ENCODE data around the gene TTC36.
"Not testable (repeated sequence)": the region's sequence is repeated elsewhere in the genome, so short reads cannot be mapped to it uniquely, and the experiment has no call there.

The TTC36 gene, protein sequence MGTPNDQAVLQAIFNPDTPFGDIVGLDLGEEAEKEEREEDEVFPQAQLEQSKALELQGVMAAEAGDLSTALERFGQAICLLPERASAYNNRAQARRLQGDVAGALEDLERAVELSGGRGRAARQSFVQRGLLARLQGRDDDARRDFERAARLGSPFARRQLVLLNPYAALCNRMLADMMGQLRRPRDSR

DNA sequence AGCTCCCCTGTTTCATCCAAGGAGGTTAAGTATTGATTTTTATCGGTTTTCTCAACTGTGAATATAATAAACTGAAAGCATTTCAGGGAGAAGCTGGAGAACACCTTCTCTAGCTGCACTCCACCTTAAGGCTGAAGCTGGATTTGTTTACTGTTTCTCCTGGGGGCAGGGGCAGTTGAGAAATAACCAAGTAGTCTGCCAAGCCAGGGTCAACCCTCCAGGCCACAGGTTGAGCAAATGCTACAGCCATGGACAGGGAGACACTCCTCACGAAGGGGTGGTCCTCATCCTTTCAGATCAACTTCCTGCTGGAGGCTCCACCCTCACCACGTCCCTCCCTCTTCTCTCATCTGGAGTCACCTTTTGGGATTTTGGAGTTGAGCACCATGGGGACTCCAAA is at the start of gene TTC36:
TSS of gene TTC36 (plus strand) at position 366 of the 400 bp plus-strand sequence. CDS start at position 387, 21 bp downstream.
- H3K4me3 ChIP-seq (ENCODE audit: low read depth in 1 of 5, low read length in 5 of 5) = peak within 1 kb of the TSS in 1 of 5 donors; percentile 17
- peaks cover 0 to 29% (median 23%) of the 10 kb centered on the region in 5 donors for H3K36me3 ChIP-seq (ENCODE audit: control insufficient read depth in 5 of 5, insufficient read depth in 5 of 5, low read length in 5 of 5)
- H3K9ac ChIP-seq (ENCODE audit: low read length in 5 of 5) = no peak within 1 kb of the TSS
- H3K9me3 ChIP-seq (ENCODE audit: control insufficient read depth in 5 of 5, low read length in 5 of 5) = no peaks in the 10 kb centered on the region
- H3K4me1 ChIP-seq (ENCODE audit: control insufficient read depth in 5 of 5, insufficient read depth in 5 of 5, low read length in 5 of 5) = peaks cover 5 to 54% (median 35%) of the 10 kb centered on the region in 5 donors
- H3K27ac ChIP-seq (ENCODE audit: low read depth, low read length) = no peak within 1 kb of the TSS
- no peaks in the 10 kb centered on the region for H3K27me3 ChIP-seq (ENCODE audit: control insufficient read depth in 5 of 5, insufficient read depth in 4 of 5, low read length in 5 of 5)

DNA sequence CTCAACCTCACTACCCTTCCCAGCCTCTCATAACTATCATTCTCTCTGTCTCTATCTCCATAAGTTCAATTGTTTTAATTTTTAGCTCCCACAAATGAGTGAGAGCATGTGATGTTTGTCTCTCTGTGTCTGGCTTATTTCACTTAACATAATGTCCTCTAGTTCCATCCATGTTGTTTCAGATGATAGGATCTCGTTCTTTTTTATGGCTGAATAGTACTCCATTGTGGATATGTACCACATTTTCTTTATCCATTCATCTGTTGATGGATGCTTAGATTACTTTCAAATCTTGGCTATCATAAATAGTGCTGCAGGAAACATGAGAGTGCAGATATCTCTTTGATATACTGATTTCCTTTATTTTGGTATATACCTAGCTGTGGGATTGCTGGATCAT is 46.0 kb upstream of the TTC36 start:
- H3K9ac ChIP-seq (ENCODE audit: low read length in 5 of 5); H3K4me1 ChIP-seq (ENCODE audit: control insufficient read depth in 5 of 5, insufficient read depth in 5 of 5, low read length in 5 of 5); H3K27ac ChIP-seq (ENCODE audit: low read depth, low read length); H3K4me3 ChIP-seq (ENCODE audit: low read depth in 1 of 5, low read length in 5 of 5); H3K27me3 ChIP-seq (ENCODE audit: control insufficient read depth in 5 of 5, insufficient read depth in 4 of 5, low read length in 5 of 5); H3K9me3 ChIP-seq (ENCODE audit: control insufficient read depth in 5 of 5, low read length in 5 of 5): not testable (repeated sequence)
- H3K36me3 ChIP-seq (ENCODE audit: control insufficient read depth in 5 of 5, insufficient read depth in 5 of 5, low read length in 5 of 5) = peaks cover 51 to 80% (median 71%) of the 10 kb centered on the region in 5 donors

DNA sequence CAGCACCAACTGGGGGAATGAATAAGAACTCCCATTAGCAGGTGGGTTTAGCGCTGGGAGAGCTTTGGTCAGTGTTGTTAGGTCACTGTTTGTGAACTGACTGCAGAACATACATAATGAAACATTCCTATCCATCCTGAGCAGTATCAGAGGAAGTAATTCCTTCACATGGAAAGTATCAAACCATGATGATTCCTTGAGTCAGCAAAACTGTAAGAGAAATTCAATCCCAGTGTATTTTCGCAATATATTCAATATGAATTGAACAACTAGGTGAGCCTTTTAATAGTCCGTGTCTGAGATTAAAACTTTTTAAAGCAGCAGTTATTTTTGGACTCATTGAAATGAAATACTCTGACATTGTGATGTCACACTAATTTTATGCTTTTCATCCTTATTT is 42.9 kb upstream of the TTC36 start:
- H3K27me3 ChIP-seq (ENCODE audit: control insufficient read depth in 5 of 5, insufficient read depth in 4 of 5, low read length in 5 of 5) = no peaks in the 10 kb centered on the region
- no peak overlapping the region for H3K9ac ChIP-seq (ENCODE audit: low read length in 5 of 5)
- peaks cover 45 to 66% (median 56%) of the 10 kb centered on the region in 5 donors for H3K36me3 ChIP-seq (ENCODE audit: control insufficient read depth in 5 of 5, insufficient read depth in 5 of 5, low read length in 5 of 5)
- no peaks in the 10 kb centered on the region for H3K4me1 ChIP-seq (ENCODE audit: control insufficient read depth in 5 of 5, insufficient read depth in 5 of 5, low read length in 5 of 5)
- H3K27ac ChIP-seq (ENCODE audit: low read depth, low read length) = no peak overlapping the region
- H3K9me3 ChIP-seq (ENCODE audit: control insufficient read depth in 5 of 5, low read length in 5 of 5) = no peaks in the 10 kb centered on the region
- H3K4me3 ChIP-seq (ENCODE audit: low read depth in 1 of 5, low read length in 5 of 5) = no peak overlapping the region

DNA sequence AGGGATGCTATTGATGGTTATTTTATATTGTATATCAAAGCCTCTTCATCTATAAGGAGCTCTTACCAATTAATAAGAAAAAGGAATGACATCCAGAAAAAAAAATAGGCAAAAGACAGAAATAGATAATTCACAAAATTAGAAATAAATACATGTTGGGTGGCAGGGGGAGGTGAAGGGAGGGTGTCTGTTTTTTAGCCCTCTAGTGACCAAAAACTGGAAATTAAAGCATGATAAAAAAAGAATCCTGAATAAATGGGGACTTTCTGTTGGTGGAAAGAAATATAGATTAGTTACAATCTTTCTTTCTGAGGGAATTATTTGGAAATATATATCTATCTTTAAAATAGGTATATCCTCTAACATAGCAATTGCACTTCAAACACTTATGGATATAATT is 42.0 kb upstream of the TTC36 start:
- H3K27me3 ChIP-seq (ENCODE audit: control insufficient read depth in 5 of 5, insufficient read depth in 4 of 5, low read length in 5 of 5) = no peaks in the 10 kb centered on the region
- H3K36me3 ChIP-seq (ENCODE audit: control insufficient read depth in 5 of 5, insufficient read depth in 5 of 5, low read length in 5 of 5) = peaks cover 45 to 67% (median 60%) of the 10 kb centered on the region in 5 donors
- no peaks in the 10 kb centered on the region for H3K4me1 ChIP-seq (ENCODE audit: control insufficient read depth in 5 of 5, insufficient read depth in 5 of 5, low read length in 5 of 5)
- H3K9ac ChIP-seq (ENCODE audit: low read length in 5 of 5) = no peak overlapping the region
- H3K4me3 ChIP-seq (ENCODE audit: low read depth in 1 of 5, low read length in 5 of 5) = no peak overlapping the region
- H3K27ac ChIP-seq (ENCODE audit: low read depth, low read length) = no peak overlapping the region
- H3K9me3 ChIP-seq (ENCODE audit: control insufficient read depth in 5 of 5, low read length in 5 of 5) = no peaks in the 10 kb centered on the region

DNA sequence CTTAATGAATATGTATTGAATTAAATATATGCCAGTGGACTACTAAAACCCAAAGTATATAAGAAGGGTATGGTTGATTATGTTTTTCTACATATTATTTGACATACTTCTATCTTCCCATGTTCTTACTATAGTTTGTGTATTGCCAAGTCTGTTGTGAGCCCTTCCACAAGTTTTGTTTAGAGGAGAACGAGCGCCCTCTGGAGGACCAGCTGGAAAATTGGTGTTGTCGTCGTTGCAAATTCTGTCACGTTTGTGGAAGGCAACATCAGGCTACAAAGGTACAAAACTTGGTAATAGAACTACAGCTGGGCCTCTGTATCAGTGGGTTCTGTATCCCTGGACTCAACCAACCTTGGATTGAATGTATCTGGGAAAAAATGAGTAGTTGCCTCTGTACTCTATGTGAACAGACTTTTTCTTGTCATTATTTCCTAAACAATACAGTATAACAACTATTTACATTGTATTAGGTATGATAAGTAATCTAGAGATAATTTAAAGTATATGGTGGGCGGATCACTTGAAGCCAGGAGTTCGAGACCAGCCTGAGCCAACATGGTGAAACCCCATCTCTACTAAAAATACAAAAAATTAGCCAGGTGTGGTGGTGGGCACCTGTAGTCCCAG is 38.7 kb upstream of the TTC36 start:
- no peaks in the 10 kb centered on the region for H3K27me3 ChIP-seq (ENCODE audit: control insufficient read depth in 5 of 5, insufficient read depth in 4 of 5, low read length in 5 of 5)
- no peak overlapping the region for H3K9ac ChIP-seq (ENCODE audit: low read length in 5 of 5)
- peaks cover 43 to 64% (median 59%) of the 10 kb centered on the region in 5 donors for H3K36me3 ChIP-seq (ENCODE audit: control insufficient read depth in 5 of 5, insufficient read depth in 5 of 5, low read length in 5 of 5)
- H3K4me3 ChIP-seq (ENCODE audit: low read depth in 1 of 5, low read length in 5 of 5) = no peak overlapping the region
- no peak overlapping the region for H3K27ac ChIP-seq (ENCODE audit: low read depth, low read length)
- no peaks in the 10 kb centered on the region for H3K4me1 ChIP-seq (ENCODE audit: control insufficient read depth in 5 of 5, insufficient read depth in 5 of 5, low read length in 5 of 5)
- no peaks in the 10 kb centered on the region for H3K9me3 ChIP-seq (ENCODE audit: control insufficient read depth in 5 of 5, low read length in 5 of 5)

DNA sequence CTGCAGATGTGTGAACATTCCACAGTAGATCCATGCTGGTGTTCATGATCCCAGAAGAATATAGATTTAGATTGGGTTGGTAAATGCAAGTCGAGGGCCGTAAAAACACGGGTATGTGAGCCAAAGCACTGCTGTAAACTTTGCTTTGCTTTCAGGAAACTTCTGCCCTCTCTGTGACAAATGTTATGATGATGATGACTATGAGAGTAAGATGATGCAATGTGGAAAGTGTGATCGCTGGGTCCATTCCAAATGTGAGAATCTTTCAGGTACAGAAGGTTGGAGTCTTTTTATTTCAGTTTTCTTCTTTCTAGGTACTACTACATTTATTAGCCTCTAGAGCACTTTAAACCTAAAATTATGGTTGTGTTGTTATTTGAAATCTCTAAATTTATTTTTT is 36.2 kb upstream of the TTC36 start:
- no peak overlapping the region for H3K9ac ChIP-seq (ENCODE audit: low read length in 5 of 5)
- no peak overlapping the region for H3K27ac ChIP-seq (ENCODE audit: low read depth, low read length)
- H3K27me3 ChIP-seq (ENCODE audit: control insufficient read depth in 5 of 5, insufficient read depth in 4 of 5, low read length in 5 of 5) = no peaks in the 10 kb centered on the region
- peaks cover 52 to 74% (median 66%) of the 10 kb centered on the region in 5 donors for H3K36me3 ChIP-seq (ENCODE audit: control insufficient read depth in 5 of 5, insufficient read depth in 5 of 5, low read length in 5 of 5)
- H3K9me3 ChIP-seq (ENCODE audit: control insufficient read depth in 5 of 5, low read length in 5 of 5) = no peaks in the 10 kb centered on the region
- H3K4me1 ChIP-seq (ENCODE audit: control insufficient read depth in 5 of 5, insufficient read depth in 5 of 5, low read length in 5 of 5) = no peaks in the 10 kb centered on the region
- H3K4me3 ChIP-seq (ENCODE audit: low read depth in 1 of 5, low read length in 5 of 5) = no peak overlapping the region

DNA sequence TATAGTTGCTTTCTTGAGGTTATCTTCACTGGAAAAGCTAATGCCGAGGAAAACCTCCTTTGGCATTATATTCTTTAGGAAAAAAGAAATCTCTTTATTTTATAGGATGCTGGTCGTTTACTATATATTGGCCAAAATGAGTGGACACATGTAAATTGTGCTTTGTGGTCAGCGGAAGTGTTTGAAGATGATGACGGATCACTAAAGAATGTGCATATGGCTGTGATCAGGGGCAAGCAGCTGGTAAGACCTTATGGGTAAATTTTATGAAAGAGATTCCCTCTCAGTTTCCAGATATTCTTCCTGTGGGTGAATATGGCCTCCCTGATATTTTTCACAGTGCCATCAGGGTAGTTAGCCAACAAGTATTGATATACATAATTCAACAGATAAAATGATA is 29.4 kb upstream of the TTC36 start:
- Histone ChIP-seq H3K4me3 (ENCODE audit: low read depth in 1 of 5, low read length in 5 of 5) (no peak overlapping the region), H3K27ac (ENCODE audit: low read depth, low read length) (no peak overlapping the region), H3K27me3 (ENCODE audit: control insufficient read depth in 5 of 5, insufficient read depth in 4 of 5, low read length in 5 of 5) (no peaks in the 10 kb centered on the region), H3K9ac (ENCODE audit: low read length in 5 of 5) (no peak overlapping the region), H3K4me1 (ENCODE audit: control insufficient read depth in 5 of 5, insufficient read depth in 5 of 5, low read length in 5 of 5) (no peaks in the 10 kb centered on the region), H3K9me3 (ENCODE audit: control insufficient read depth in 5 of 5, low read length in 5 of 5) (no peaks in the 10 kb centered on the region), H3K36me3 (ENCODE audit: control insufficient read depth in 5 of 5, insufficient read depth in 5 of 5, low read length in 5 of 5) (peaks cover 59 to 95% (median 90%) of the 10 kb centered on the region in 5 donors)

DNA sequence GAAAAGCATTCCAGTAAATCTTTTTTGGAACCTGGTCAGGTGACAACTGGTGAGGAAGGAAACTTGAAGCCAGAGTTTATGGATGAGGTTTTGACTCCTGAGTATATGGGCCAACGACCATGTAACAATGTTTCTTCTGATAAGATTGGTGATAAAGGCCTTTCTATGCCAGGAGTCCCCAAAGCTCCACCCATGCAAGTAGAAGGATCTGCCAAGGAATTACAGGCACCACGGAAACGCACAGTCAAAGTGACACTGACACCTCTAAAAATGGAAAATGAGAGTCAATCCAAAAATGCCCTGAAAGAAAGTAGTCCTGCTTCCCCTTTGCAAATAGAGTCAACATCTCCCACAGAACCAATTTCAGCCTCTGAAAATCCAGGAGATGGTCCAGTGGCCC is 24.1 kb upstream of the TTC36 start:
- Histone ChIP-seq H3K9me3 (ENCODE audit: control insufficient read depth in 5 of 5, low read length in 5 of 5) (no peaks in the 10 kb centered on the region), H3K27ac (ENCODE audit: low read depth, low read length) (no peak overlapping the region), H3K36me3 (ENCODE audit: control insufficient read depth in 5 of 5, insufficient read depth in 5 of 5, low read length in 5 of 5) (peaks cover 43 to 96% (median 89%) of the 10 kb centered on the region in 5 donors), H3K9ac (ENCODE audit: low read length in 5 of 5) (no peak overlapping the region), H3K4me1 (ENCODE audit: control insufficient read depth in 5 of 5, insufficient read depth in 5 of 5, low read length in 5 of 5) (no peaks in the 10 kb centered on the region), H3K4me3 (ENCODE audit: low read depth in 1 of 5, low read length in 5 of 5) (no peak overlapping the region), H3K27me3 (ENCODE audit: control insufficient read depth in 5 of 5, insufficient read depth in 4 of 5, low read length in 5 of 5) (no peaks in the 10 kb centered on the region)

DNA sequence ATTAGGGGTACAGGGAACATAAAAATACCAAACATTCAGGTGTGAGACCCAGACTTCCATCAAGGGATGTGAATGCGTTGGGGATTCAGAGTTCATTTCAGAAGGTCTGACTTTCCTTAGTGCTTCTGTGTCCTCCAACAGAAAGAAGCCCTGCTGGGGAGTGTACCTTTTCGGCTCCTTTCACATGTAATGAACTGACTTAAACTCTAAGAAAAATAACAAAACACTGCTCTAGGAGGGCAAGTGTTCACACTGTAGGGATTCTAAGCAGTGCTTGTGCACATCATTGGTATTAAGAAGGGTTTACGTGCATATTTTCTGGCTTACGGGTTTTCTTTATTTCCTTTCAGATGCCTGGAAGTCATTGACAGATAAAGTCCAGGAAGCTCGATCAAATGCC is 15.7 kb upstream of the TTC36 start:
- Histone ChIP-seq H3K27me3 (ENCODE audit: control insufficient read depth in 5 of 5, insufficient read depth in 4 of 5, low read length in 5 of 5) (no peaks in the 10 kb centered on the region), H3K9ac (ENCODE audit: low read length in 5 of 5) (no peak overlapping the region), H3K4me1 (ENCODE audit: control insufficient read depth in 5 of 5, insufficient read depth in 5 of 5, low read length in 5 of 5) (no peaks in the 10 kb centered on the region), H3K27ac (ENCODE audit: low read depth, low read length) (no peak overlapping the region), H3K36me3 (ENCODE audit: control insufficient read depth in 5 of 5, insufficient read depth in 5 of 5, low read length in 5 of 5) (peaks cover 55 to 89% (median 76%) of the 10 kb centered on the region in 5 donors), H3K9me3 (ENCODE audit: control insufficient read depth in 5 of 5, low read length in 5 of 5) (no peaks in the 10 kb centered on the region), H3K4me3 (ENCODE audit: low read depth in 1 of 5, low read length in 5 of 5) (no peak overlapping the region)

DNA sequence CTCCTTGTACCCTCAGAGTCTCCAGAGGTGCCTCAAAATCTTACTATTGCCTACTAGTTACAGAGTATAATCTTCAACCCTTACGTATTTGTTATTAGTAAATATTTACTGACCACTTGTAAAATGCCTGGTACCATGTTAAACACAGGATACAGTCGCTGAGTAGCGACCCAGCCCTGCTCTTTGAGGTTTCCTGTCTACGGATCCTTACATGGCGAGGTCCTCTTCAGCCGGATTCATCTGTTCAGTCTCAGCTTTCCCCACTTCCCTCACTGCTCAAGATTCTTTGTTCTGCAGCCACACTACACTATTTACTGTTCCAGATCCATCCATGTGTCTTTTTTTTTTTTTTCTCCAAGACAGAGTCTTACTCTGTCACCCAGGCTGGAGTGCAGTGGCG is 13.2 kb upstream of the TTC36 start:
- Histone ChIP-seq H3K4me3 (ENCODE audit: low read depth in 1 of 5, low read length in 5 of 5) (no peak overlapping the region), H3K9me3 (ENCODE audit: control insufficient read depth in 5 of 5, low read length in 5 of 5) (no peaks in the 10 kb centered on the region), H3K9ac (ENCODE audit: low read length in 5 of 5) (no peak overlapping the region), H3K36me3 (ENCODE audit: control insufficient read depth in 5 of 5, insufficient read depth in 5 of 5, low read length in 5 of 5) (peaks cover 53 to 84% (median 69%) of the 10 kb centered on the region in 5 donors), H3K27ac (ENCODE audit: low read depth, low read length) (no peak overlapping the region), H3K4me1 (ENCODE audit: control insufficient read depth in 5 of 5, insufficient read depth in 5 of 5, low read length in 5 of 5) (no peaks in the 10 kb centered on the region), H3K27me3 (ENCODE audit: control insufficient read depth in 5 of 5, insufficient read depth in 4 of 5, low read length in 5 of 5) (no peaks in the 10 kb centered on the region)

All from subcutaneous abdominal adipose tissue (tissue), 5 donors.